HEK293T (cell line): Measurements from ENCODE around the gene NFKBIZ.

ENCODE experiments used
- ELF4 ChIP-seq: fragments of 450-650 bp; IDR thresholded peaks from 2 replicates; pipeline ENCODE4 v1.6.1; 2017; ENCODE audit warnings: antibody characterized with exemption
- FOXA1 ChIP-seq: fragments of 450-650 bp; IDR thresholded peaks from 2 replicates; pipeline ENCODE4 v1.6.1; 2016; ENCODE audit warnings: mild to moderate bottlenecking
- FOXK2 ChIP-seq: fragments of 450-650 bp; IDR thresholded peaks from 2 replicates; pipeline ENCODE4 v1.6.1; 2016; ENCODE audit warnings: mild to moderate bottlenecking
- FOXM1 ChIP-seq: fragments of 450-650 bp; IDR thresholded peaks from 2 replicates; pipeline ENCODE4 v1.6.1; 2017; ENCODE audit warnings: mild to moderate bottlenecking, borderline replicate concordance
- HDGF ChIP-seq: fragments of 450-650 bp; IDR thresholded peaks from 2 replicates; pipeline ENCODE4 v1.6.1; 2017; ENCODE audit warnings: antibody characterized with exemption, borderline replicate concordance
- NFRKB ChIP-seq: fragments of 450-650 bp; IDR thresholded peaks from 2 replicates; pipeline ENCODE4 v1.6.1; 2016; ENCODE audit warnings: mild to moderate bottlenecking, moderate library complexity
- SP1 ChIP-seq: fragments of 450-650 bp; IDR thresholded peaks from 2 replicates; pipeline ENCODE4 v1.6.1; 2017

DNA sequence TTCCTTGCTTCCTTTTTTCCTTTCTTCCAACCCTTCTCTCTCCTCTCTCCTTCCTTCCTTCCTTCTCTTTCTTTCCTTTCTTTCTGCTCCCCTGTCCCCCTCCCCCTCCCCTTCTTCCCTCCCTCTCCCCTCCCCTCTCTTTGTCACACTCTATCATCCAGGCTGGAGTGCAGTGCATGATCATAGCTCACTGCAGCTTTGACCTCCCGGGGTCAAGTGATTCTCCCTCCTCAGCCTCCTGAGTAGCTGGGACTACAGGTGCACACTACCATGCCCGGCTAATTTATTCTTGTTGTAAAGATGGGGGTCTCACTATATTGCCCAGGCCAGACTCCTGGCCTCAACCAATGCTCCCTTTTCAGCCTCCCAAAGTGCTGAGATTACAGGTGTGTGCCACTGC, 18.7 kb downstream of the NFKBIZ start:
- TF ChIP-seq FOXM1 (no peak), NFRKB (no peak), ELF4 (no peak), FOXA1 (no peak), HDGF (no peak), FOXK2 (no peak), SP1 (no peak)
